ENCODE measurements around the gene POU6F2. TPM values are rescaled to one million over a fixed set of nuclear protein-coding genes. Genes with fewer than 3 reads are reported as not detected.
A peak's percentile ranks its signal among the peaks of the same experiment; 100 is the strongest.

POU6F2 gene
- total RNA-seq, 1 experiment from 2014 or later, result 0.27 TPM

DNA sequence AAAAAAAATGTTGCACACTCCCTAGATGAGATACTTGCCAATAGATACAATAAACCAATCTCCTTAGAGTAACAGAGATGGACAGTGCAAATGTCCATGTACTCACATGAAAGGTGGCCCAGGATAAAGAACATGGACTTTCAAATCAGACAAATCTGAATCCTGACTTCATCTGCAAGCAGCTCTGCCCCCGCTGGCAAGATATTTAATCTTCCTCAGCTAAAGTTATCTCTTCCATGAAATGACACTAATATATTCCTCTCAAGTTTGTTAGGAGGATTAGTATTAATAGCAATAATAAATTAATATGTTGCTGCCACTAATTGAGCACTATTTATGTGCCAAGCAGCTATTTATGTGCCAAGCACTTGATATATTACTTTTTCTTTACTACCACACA is 439.9 kb downstream of the POU6F2 start:
- intact Hi-C loops (cut with micrococcal nuclease), result no loop called here
- BruUV-seq (replicated peaks), result no TSS peak

More for the DNA sequence above, 439.9 kb downstream of the POU6F2 start:
- Histone ChIP-seq H3K9me2 (ENCODE audit: insufficient read depth) (no peaks in the 10 kb centered on the region), H3K9ac (ENCODE audit: low read length) (no peak overlapping the region), H3K9me3 (ENCODE audit: control insufficient read depth in 1 of 2, insufficient read depth in 1 of 2, low read depth in 1 of 2, low read length in 2 of 2) (no peaks in the 10 kb centered on the region), H3K4me1 (ENCODE audit: control insufficient read depth in 1 of 2, insufficient read depth in 2 of 2, low read length in 2 of 2) (peaks cover 0 to 12% of the 10 kb centered on the region in 2 experiments; a peak in 2 of 4 replicates), H3K36me3 (ENCODE audit: control insufficient read depth in 1 of 2, insufficient read depth in 2 of 2, low read length in 2 of 2) (no peaks in the 10 kb centered on the region), H2AFZ (ENCODE audit: low read depth, low read length, poor library complexity, severe bottlenecking) (no peak overlapping the region), H3K4me2 (ENCODE audit: low read length) (no peak overlapping the region), H3K27me3 (ENCODE audit: insufficient read depth, low read length) (peaks cover 9% of the 10 kb centered on the region; the same call in 1 of the 2 replicates), H3K79me2 (ENCODE audit: insufficient read depth, low read length) (no peaks in the 10 kb centered on the region), H3K4me3 (replicated peaks in 1 of 2; ENCODE audit: low read depth in 1 of 2, low read length in 2 of 2) (no peak overlapping the region), H4K20me1 (ENCODE audit: insufficient read depth) (no peaks in the 10 kb centered on the region), H3K27ac (ENCODE audit: low read depth, low read length) (no peak overlapping the region)
- TF ChIP-seq, protein P1, sequence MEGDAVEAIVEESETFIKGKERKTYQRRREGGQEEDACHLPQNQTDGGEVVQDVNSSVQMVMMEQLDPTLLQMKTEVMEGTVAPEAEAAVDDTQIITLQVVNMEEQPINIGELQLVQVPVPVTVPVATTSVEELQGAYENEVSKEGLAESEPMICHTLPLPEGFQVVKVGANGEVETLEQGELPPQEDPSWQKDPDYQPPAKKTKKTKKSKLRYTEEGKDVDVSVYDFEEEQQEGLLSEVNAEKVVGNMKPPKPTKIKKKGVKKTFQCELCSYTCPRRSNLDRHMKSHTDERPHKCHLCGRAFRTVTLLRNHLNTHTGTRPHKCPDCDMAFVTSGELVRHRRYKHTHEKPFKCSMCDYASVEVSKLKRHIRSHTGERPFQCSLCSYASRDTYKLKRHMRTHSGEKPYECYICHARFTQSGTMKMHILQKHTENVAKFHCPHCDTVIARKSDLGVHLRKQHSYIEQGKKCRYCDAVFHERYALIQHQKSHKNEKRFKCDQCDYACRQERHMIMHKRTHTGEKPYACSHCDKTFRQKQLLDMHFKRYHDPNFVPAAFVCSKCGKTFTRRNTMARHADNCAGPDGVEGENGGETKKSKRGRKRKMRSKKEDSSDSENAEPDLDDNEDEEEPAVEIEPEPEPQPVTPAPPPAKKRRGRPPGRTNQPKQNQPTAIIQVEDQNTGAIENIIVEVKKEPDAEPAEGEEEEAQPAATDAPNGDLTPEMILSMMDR (IDR thresholded peaks at IDR 0.05 in 2 of 3, conservative IDR thresholded peaks at IDR 0.05 in 1 of 3; ENCODE audit: borderline replicate concordance in 1 of 3, insufficient read depth in 1 of 3, low read depth in 2 of 3, low read length in 2 of 3), result peak in 2 of 3 experiments; percentile 6 to 27; a peak in 3 of 6 replicates
- TF ChIP-seq ZNF274 (IDR thresholded peaks at IDR 0.05; ENCODE audit: low read depth, low read length), result no peak
- no peak for TF ChIP-seq ZBTB33 (IDR thresholded peaks at IDR 0.05; ENCODE audit: extremely low read depth, insufficient replicate concordance, low read length)
- no peak for TF ChIP-seq ELF1 (IDR thresholded peaks at IDR 0.05; ENCODE audit: borderline replicate concordance, low read depth)
- TF ChIP-seq TCF7L2 (IDR thresholded peaks at IDR 0.05; ENCODE audit: borderline replicate concordance, extremely low read depth, insufficient read depth, insufficient read length), result no peak
- 0 out of 2 replicates have a peak, but pooled peaks have one; percentile 4 for TF ChIP-seq RAD21 (IDR thresholded peaks at IDR 0.05; ENCODE audit: low read depth)
- DNase-seq (ENCODE audit: low read depth, low spot score), result no peak
- CTCF ChIA-PET, result interaction anchor here (1.0 kb wide), 1 partner anchor 15 kb away, joined by 3 read pairs; no protein-coding TSS in a partner anchor
- POLR2A ChIA-PET, result no interaction called here
- RAD21 ChIA-PET (ENCODE audit: low non-redundant PET in 1 of 2, low total read pairs in 2 of 2, uncharacterized antibody in 2 of 2, unreplicated experiment in 2 of 2), result no interaction called here
- ATAC-seq, result no peak
